GM19467 (cell line): Measurements from ENCODE around the gene SPAG5.
"Not testable (repeated sequence)": the region's sequence is repeated elsewhere in the genome, so short reads cannot be mapped to it uniquely, and the experiment has no call there.

Experiments
- ATAC-seq: cut with Tn5 transposase; IDR thresholded peaks from one replicate; pipeline ENCODE4 v1.9.1; 2021; ENCODE audit warnings: mild to moderate bottlenecking, moderate library complexity; ENCODE audit not compliant: unreplicated experiment

SPAG5 gene

GRCh38 chr17:28612936-28613872 lies 14.4 kb upstream of the SPAG5 start:
- ATAC-seq = no peak

DNA sequence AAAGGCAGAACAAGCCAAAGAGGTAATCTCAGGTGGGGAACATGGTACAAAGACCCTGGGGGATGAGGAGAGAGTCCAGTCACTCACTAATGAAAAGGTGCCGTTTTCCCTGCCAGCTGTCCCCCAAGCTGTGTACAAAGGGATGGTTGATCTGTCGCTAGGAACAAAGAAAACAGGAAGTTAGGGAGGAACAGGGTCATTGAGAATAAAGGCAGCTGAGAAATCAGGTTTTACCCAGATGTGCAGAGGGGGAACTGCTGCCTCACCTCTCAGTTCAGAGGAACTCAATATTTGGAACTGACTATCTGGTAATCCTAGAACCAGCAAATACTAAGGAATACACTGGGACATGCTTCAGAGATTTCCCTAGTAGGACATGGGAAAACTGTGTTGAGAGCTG lies 13.7 kb upstream of the SPAG5 start:
- ATAC-seq = no peak

GRCh38 chr17:28610376-28610775 lies 11.6 kb upstream of the SPAG5 start:
- ATAC-seq = no peak

DNA sequence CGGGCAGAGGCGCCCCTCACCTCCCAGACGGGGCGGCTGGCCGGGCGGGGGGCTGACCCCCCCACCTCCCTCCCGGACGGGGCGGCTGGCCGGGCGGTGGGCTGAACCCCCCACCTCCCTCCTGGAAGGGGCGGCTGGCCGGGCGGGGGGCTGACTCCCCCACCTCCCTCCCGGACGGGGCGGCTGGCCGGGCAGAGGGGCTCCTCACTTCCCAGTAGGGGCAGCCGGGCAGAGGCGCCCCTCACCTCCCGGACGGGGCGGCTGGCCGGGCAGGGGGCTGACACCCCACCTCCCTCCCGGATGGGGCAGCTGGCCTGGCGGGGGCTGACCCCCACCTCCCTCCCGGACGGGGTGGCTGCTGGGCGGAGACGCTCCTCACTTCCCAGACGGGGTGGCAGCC lies 5.2 kb upstream of the SPAG5 start:
- ATAC-seq = not testable (repeated sequence)

DNA sequence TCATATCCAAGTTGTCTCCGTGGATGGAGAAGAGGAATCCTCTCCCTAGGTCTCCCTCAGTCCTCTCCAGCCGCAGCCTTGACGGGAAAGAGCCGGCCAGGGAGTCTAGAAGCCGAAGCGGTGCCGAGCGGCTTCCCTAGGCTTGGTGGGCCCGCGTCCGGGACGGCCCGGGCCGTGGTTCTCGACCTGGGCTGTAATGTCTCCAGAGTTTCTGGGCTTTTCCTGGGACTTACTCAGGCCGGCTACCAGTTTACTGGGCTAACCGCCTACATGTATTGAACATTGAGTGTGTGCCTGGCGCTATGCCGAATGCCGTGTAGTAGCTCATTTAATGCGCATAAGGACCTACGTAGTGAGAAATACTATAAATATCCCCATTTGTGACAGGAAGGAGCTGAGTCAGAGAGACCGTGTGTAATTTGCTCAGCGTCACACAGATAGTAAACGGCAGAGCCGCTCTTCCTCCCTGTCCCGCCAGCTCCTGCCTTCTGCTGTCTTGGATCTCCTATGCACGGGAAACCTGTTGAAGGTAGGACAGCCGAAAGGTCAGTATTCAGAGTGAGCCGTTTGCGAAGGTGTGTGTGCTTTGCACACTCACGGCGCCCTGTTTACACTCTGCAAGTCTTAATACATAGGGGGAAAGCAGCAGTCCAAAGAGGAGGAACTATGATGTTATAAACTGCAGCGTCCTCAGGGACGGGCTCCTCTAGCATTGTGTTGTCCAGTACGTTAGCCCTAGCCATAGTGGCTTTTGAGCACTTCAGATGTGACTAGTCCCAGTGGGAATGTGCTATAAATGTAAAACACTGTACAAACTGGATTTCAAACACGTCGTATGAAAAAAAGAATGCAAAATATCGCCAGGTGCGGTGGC lies 723 bp upstream of the SPAG5 start:
- ATAC-seq = peak; percentile 40

DNA sequence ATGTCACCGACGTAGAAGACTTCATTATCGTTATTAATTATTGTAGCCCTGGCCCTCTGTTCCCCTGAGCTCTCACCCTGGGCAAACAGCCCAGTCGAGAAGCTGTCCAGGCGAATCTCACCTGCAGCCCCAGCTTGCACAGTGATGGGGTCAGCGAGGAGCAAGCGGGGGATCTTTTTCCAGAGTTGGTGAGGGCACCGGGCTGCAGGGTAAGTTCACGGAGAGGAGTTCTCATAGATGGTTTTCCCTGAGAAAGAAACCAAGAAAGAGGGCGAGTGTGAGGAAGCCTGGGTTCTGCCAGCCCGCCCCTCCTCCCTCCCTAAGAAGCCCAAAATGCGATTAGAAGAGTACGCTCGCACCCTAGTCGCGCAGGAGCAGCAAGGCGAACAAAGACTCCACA lies 436 bp downstream of the SPAG5 start:
- no peak for ATAC-seq

DNA sequence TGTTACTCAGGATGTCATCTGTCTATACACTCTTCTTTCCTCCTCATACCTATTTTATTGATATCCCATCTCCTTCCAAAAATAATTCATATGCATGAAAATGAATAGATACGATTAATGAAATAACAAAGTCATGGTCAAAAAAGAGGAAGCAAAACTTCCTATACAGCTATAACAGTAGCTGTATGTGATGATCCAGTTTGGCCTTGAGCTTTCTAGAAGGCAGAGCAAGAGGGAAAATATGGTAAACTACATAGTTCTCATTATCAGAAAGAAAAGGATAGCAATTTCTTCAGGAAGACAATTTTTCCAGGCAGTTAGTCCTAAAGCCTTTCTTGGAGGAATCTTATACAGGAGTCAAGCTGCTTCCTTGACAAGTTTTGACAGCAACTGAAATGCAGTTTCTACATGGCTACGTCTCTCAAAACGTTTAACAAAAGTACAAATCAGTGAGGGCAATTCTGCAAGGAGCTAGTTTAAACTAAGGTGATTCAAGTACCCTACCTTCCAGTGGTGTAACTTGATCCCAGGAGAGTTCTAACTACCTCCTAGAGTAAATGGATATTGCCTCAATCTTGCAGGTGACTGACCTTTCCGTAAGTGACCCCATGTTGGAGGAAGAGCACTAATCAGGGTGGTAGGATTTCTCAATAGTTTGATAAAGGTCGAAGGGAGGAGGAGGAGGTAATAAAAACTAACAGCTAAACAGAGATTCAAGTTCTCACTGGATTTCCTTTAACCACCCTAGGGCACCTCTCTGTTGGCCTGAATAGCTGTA lies 1.0 kb downstream of the SPAG5 start:
- no peak for ATAC-seq

- no peak for ATAC-seq
Measured at GRCh38 chr17:28592260-28592659, 6.6 kb downstream of the SPAG5 start.

GRCh38 chr17:28585851-28586250 lies 13.0 kb downstream of the SPAG5 start:
- no peak for ATAC-seq

GRCh38 chr17:28584434-28584833 lies 14.4 kb downstream of the SPAG5 start:
- no peak for ATAC-seq

DNA sequence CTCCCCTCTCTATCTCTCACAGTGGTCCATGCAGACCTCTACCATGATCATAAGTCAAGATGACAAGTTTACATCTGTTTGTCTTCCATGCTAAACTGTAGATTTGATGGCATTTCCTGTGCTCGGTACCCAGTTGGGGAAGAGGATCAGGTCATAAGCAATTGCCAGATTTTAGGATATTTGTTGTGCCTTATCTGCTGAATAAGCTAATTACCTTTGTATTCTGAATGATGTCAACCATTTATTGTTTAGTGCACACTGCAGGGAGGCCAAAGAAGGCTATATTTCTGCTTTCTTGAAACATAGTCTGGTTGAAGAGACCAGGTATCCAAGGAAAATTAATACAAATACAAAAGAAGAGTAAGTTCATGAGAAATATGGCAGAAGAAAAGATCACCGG lies 16.3 kb downstream of the SPAG5 start:
- ATAC-seq = no peak

- no peak for ATAC-seq
Measured at GRCh38 chr17:28580959-28581358, 17.9 kb downstream of the SPAG5 start.

DNA sequence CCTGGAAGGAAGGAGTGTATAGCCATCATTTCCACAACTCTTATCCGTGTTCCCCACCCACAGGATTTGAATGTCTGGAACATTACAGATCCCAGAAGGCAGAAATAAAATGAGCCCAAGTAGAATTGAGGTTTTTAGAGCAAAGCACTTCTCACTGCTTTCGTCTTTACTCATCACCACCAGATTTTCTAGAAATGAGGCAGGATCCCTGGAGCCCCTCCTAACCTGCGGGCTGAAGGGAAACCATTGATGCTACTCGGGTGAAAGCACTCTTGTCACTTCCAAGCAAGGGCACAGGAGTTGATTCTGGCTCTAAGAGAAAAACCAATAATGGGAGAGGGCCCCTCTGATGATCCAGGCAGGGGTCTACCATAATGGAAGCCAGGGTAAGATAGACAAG lies 19.3 kb downstream of the SPAG5 start:
- ATAC-seq = no peak

GRCh38 chr17:28578246-28579195 lies 20.3 kb downstream of the SPAG5 start:
- ATAC-seq = no peak

DNA sequence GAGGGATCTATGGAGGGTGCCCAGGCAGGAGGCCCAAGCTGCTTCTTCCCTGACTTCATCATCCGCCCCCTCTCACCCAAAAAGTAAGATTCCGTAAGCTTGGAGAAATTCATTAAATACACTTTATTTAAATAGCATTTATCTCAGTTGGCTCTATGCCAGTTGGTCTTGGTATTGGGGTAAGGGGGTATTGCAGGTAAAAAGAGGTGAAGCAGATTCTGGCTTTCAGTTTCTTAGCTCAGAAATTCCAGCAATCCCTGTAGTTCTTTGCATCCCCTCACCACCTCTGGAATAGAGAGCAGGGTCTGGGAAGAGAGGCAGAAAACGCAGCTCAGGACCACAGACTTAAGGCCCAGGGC lies 21.4 kb downstream of the SPAG5 start:
- no peak for ATAC-seq

DNA sequence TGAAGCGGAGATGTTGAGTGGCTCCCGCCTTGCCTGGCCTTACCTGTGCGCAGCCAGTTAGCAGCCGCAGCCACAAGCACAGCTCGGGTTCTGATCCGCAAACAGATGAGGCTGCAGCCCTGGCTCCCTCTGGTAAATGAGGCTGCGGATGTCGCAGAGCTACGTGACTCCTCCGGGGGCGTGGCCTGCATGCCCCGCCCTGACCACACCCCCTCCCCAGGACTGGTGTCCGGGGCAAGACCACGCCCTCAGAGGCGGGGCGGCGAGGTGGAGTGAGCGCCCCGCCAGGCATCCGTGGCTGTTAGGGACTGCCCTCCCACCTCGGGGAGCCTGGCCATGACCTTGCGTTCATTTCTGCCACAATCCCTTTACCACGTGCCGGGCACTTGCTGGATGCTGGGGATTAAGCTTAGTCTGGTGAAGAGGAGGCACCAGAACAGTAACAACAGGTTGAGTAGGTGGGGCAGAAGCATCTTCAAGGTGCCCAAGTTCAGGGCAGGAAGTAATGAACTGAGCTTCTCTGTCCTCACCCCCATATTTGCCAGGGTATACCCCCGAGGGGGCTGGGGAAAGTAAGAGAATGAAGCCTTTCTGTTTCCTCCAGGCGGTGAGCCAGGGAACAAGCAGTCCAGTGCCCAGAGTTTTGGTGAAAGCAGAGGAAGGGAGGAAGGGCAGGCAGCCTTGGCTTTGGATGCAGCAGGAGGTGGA lies 21.9 kb downstream of the SPAG5 start, which contains the start of gene ALDOC:
Gene ALDOC, minus strand, starts transcription at position 138 of the 708 bp plus-strand sequence. CDS start 1,363 bp downstream, outside the sequence.
- ATAC-seq = peak; percentile 86

- not testable (repeated sequence) for ATAC-seq
Measured at GRCh38 chr17:28576016-28576415, 22.8 kb downstream of the SPAG5 start.

DNA sequence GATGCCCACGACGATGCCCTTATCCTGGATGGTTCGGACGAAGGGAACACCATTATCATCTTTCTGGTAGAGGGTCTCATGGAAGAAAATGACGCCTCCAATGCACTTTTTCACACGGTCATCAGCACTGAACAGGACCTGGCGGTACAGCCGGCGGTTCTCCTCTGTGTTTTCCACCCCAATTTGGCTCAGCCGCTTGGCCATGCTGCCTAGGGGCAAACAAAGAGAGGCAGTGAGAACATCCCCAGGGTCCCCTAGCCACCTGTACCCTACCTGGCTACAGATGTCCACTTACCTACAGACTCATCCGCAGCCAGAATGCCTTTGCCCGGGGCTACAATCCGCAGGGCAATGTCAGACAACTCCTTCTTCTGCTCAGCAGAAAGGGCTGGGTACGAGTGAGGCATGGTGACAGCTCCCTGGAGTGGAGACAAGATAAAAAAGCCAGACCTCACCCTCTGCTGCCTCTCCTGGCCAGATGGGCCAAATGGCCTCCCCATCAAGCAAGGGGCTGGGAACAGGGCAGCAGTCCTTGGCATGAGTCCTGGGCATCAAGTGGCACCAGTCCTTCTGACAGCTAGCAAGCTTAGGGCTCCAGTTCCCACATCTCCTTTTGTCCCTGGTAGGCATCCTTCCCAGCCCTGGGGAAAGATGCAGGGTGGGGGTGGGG lies 23.6 kb downstream of the SPAG5 start:
- no peak for ATAC-seq

GRCh38 chr17:28574526-28574925 lies 24.3 kb downstream of the SPAG5 start:
- no peak for ATAC-seq
